Measurements from ENCODE around the gene CHMP4A.
A peak's percentile ranks its signal among the peaks of the same experiment; 100 is the strongest.

CHMP4A gene

GRCh38 chr14:24216345-24216699 lies 3.0 kb upstream of the CHMP4A start:
- DNase-seq (ENCODE audit: low spot score): no peak
- TF ChIP-seq, protein P1, sequence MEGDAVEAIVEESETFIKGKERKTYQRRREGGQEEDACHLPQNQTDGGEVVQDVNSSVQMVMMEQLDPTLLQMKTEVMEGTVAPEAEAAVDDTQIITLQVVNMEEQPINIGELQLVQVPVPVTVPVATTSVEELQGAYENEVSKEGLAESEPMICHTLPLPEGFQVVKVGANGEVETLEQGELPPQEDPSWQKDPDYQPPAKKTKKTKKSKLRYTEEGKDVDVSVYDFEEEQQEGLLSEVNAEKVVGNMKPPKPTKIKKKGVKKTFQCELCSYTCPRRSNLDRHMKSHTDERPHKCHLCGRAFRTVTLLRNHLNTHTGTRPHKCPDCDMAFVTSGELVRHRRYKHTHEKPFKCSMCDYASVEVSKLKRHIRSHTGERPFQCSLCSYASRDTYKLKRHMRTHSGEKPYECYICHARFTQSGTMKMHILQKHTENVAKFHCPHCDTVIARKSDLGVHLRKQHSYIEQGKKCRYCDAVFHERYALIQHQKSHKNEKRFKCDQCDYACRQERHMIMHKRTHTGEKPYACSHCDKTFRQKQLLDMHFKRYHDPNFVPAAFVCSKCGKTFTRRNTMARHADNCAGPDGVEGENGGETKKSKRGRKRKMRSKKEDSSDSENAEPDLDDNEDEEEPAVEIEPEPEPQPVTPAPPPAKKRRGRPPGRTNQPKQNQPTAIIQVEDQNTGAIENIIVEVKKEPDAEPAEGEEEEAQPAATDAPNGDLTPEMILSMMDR (IDR thresholded peaks at IDR 0.05; ENCODE audit: extremely low read depth, missing control alignments): no peak

- TF ChIP-seq, protein P1 (IDR thresholded peaks at IDR 0.05; ENCODE audit: extremely low read depth, missing control alignments): peak; percentile 87
- DNase-seq (ENCODE audit: low spot score): peak; percentile 85
Observed at GRCh38 chr14:24215495-24216344, 2.4 kb upstream of the CHMP4A start, which contains the start of gene MDP1. Gene MDP1, minus strand, starts transcription at chr14:24216066. Its CDS starts 111 bp downstream, at chr14:24215955.

DNA sequence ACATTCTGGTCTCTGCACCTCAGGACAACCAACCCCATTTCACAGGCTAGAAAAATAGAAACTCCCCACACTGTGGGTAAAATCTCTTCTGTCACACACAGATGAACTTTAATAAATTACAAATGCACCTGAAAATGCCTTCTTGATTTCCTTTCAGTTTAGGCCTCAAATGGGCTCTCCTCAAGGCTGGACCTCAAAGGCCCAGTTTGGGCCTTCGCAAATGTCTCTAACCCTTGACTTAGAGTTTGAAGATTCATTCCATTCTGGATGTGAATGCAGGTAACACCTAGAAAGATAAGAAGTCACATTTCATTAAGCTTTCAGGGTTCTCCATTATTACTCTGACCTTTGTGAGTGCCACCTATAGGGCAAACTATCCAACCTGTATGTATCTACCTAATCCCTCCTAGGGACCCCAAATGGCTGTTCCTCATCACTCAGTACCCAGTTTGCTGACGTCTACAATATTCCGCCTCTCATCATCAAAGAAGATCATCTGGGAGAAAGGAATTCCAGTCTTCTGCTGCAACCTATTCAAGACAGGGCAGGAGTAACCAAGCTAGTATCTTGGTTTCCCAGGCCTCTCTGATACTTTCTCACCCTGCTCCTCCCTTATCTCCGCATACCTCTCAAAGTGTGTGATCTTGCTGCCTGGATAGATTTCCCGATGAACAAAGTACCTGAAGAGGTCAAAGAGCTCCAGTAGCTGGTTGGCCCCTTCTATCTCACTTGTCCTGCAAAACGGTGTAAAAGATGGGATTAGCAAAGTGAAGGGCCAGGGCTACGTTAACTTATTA lies 776 bp upstream of the CHMP4A start:
- DNase-seq (ENCODE audit: low spot score): no peak
- TF ChIP-seq, protein P1 (IDR thresholded peaks at IDR 0.05; ENCODE audit: extremely low read depth, missing control alignments): no peak

- TF ChIP-seq, protein P1 (IDR thresholded peaks at IDR 0.05; ENCODE audit: extremely low read depth, missing control alignments): no peak
- DNase-seq (ENCODE audit: low spot score): no peak
Observed at GRCh38 chr14:24211311-24211710, 2.0 kb downstream of the CHMP4A start.

GRCh38 chr14:24207625-24208024 lies 5.7 kb downstream of the CHMP4A start:
- no peak for DNase-seq (ENCODE audit: low spot score)
- TF ChIP-seq, protein P1 (IDR thresholded peaks at IDR 0.05; ENCODE audit: extremely low read depth, missing control alignments): no peak

DNA sequence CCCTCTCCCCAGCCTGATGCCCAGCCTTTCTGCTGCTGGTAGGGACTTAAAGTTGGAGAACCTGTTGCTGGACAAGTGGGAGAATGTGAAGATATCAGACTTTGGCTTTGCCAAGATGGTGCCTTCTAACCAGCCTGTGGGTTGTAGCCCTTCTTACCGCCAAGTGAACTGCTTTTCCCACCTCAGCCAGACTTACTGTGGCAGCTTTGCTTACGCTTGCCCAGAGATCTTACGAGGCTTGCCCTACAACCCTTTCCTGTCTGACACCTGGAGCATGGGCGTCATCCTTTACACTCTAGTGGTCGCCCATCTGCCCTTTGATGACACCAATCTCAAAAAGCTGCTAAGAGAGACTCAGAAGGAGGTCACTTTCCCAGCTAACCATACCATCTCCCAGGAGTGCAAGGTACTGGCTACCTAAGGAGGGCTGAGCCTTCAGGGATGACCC lies 6.2 kb downstream of the CHMP4A start:
- no peak for DNase-seq (ENCODE audit: low spot score)
- TF ChIP-seq, protein P1 (IDR thresholded peaks at IDR 0.05; ENCODE audit: extremely low read depth, missing control alignments): no peak
